PC-9 (cell line): Measurements from ENCODE around the gene KRTAP20-3. TPM values are rescaled to one million over a fixed set of nuclear protein-coding genes. Genes with fewer than 3 reads are reported as not detected.

Experiments
- BruUV-seq: library from RNA; stranded (reverse); fragments of 400-500 nt; replicated peaks from 2 replicates; lab custom pipeline; 2021; lab: Mats Ljungman, UMichigan
- CTCF ChIA-PET: fragments of 300-600 bp; sonication (Branson Sonifier 250); formaldehyde crosslinking; loops from one replicate; lab custom pipeline; 2022; ENCODE audit warnings: antibody characterized with exemption; lab: Charles Lee
- POLR2A ChIA-PET: fragments of 300-600 bp; sonication (Branson Sonifier 250); formaldehyde crosslinking; loops from one replicate; lab custom pipeline; 2022; ENCODE audit warnings: antibody characterized with exemption; ENCODE audit not compliant: unreplicated experiment; lab: Charles Lee
- DNase-seq, 2 experiments: peaks; one replicate each; pipeline versions ENCODE4 v3.0.0 to v3.0.0-alpha.2; 2015 to 2022; ENCODE audit warnings: mixed read lengths in 1 of 2
- H2AFZ ChIP-seq: fragments of 200-600 bp; sonication (generic); 2 replicates; pipeline ENCODE4 v1.8.1; 2017; ENCODE audit warnings: antibody characterized with exemption
- H3F3A ChIP-seq: fragments of 200-600 bp; sonication (generic); 2 replicates; pipeline ENCODE4 v1.8.1; 2017; ENCODE audit warnings: antibody characterized with exemption, mild to moderate bottlenecking, low read depth; ENCODE audit not compliant: insufficient read depth
- H3K27ac ChIP-seq: fragments of 200-600 bp; sonication (generic); 2 replicates; pipeline ENCODE4 v1.6.1; 2016; ENCODE audit warnings: mixed run types
- H3K27me3 ChIP-seq: fragments of 200-600 bp; sonication (generic); 2 replicates; pipeline ENCODE4 v1.6.1; 2016; ENCODE audit warnings: low read depth, mixed run types; ENCODE audit not compliant: insufficient read depth
- H3K36me3 ChIP-seq: fragments of 200-600 bp; sonication (generic); 2 replicates; pipeline ENCODE4 v1.6.1; 2016; ENCODE audit warnings: low read depth, mixed run types
- H3K4me1 ChIP-seq: fragments of 200-600 bp; sonication (generic); replicated peaks from 2 replicates; pipeline ENCODE4 v1.6.1; 2016; ENCODE audit warnings: mixed run types; ENCODE audit not compliant: insufficient read depth
- H3K4me2 ChIP-seq: fragments of 200-600 bp; sonication (generic); 2 replicates; pipeline ENCODE4 v1.6.1; 2017; ENCODE audit warnings: mixed run types
- H3K4me3 ChIP-seq: fragments of 200-600 bp; sonication (generic); 2 replicates; pipeline ENCODE4 v1.6.1; 2016; ENCODE audit warnings: mixed run types
- H3K79me2 ChIP-seq: fragments of 200-600 bp; sonication (generic); 2 replicates; pipeline ENCODE4 v1.6.1; 2017; ENCODE audit warnings: low read depth, mixed run types
- H3K9me2 ChIP-seq: fragments of 200-600 bp; sonication (generic); 2 replicates; pipeline ENCODE4 v1.8.1; 2017; ENCODE audit warnings: mild to moderate bottlenecking; ENCODE audit not compliant: insufficient read depth
- H3K9me3 ChIP-seq: fragments of 200-600 bp; sonication (generic); 2 replicates; pipeline ENCODE4 v1.8.1; 2016; ENCODE audit warnings: low read depth; ENCODE audit not compliant: insufficient read depth
- H4K20me1 ChIP-seq: fragments of 200-600 bp; sonication (generic); 2 replicates; pipeline ENCODE4 v1.8.1; 2017; ENCODE audit not compliant: insufficient read depth
- EZH2 ChIP-seq: fragments of 200-600 bp; sonication (generic); IDR thresholded peaks from 2 replicates; pipeline ENCODE4 v1.8.0; 2017; ENCODE audit warnings: antibody characterized with exemption, low read depth
- intact Hi-C: fragments of 100-400 bp; cut with micrococcal nuclease; formaldehyde crosslinking; loops from one replicate; pipeline ENCODE4 v1.10.0; 2022; ENCODE audit not compliant: unreplicated experiment
- total RNA-seq: library from RNA; stranded (reverse); gene quantifications from 2 replicates; pipeline ENCODE4 v1.2.3, GENCODE V29; 2021
- TF ChIP-seq, protein P1 (sequence below): fragments of 200-600 bp; sonication (generic); conservative IDR thresholded peaks from 2 replicates; pipeline ENCODE4 v1.6.1; 2017; ENCODE audit warnings: mixed run types, antibody characterized with exemption, mild to moderate bottlenecking, moderate library complexity

KRTAP20-3 gene
- total RNA-seq, 1 experiment from 2014 or later, result not detected

DNA sequence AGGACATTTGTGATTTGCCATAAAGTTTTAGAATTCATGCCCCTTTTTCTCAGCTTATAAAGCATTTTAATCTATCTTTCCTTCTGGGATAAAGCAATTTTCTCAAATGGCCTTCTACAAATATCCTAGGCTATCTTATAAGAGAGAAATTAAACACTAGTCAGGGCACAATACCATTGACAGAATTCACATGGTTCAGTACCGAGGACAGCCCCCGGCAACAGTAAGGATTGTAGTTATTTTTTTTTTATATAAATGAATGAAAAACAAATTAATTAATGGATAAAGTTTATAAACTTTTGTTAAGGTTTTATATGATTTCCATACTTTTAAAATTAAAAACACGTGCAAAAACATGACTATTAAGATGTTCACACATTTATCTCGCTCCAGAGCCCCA lies 14.6 kb upstream of the KRTAP20-3 start:
- Histone ChIP-seq H3K4me1 (no peaks in the 10 kb centered on the region), H3F3A (no peaks in the 10 kb centered on the region), H3K9me3 (no peaks in the 10 kb centered on the region), H3K27me3 (no peaks in the 10 kb centered on the region), H2AFZ (no peak overlapping the region), H3K4me2 (no peak overlapping the region), H3K4me3 (no peak overlapping the region), H4K20me1 (no peaks in the 10 kb centered on the region), H3K36me3 (no peaks in the 10 kb centered on the region), H3K27ac (no peak overlapping the region), H3K9me2 (no peaks in the 10 kb centered on the region), H3K79me2 (no peaks in the 10 kb centered on the region)
- DNase-seq, result no peak
- POLR2A ChIA-PET, result no interaction called here
- no TSS peak for BruUV-seq
- intact Hi-C loops, result no loop called here
- CTCF ChIA-PET, result no interaction called here
- no peak for TF ChIP-seq EZH2
- TF ChIP-seq, protein P1, sequence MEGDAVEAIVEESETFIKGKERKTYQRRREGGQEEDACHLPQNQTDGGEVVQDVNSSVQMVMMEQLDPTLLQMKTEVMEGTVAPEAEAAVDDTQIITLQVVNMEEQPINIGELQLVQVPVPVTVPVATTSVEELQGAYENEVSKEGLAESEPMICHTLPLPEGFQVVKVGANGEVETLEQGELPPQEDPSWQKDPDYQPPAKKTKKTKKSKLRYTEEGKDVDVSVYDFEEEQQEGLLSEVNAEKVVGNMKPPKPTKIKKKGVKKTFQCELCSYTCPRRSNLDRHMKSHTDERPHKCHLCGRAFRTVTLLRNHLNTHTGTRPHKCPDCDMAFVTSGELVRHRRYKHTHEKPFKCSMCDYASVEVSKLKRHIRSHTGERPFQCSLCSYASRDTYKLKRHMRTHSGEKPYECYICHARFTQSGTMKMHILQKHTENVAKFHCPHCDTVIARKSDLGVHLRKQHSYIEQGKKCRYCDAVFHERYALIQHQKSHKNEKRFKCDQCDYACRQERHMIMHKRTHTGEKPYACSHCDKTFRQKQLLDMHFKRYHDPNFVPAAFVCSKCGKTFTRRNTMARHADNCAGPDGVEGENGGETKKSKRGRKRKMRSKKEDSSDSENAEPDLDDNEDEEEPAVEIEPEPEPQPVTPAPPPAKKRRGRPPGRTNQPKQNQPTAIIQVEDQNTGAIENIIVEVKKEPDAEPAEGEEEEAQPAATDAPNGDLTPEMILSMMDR, result no peak

DNA sequence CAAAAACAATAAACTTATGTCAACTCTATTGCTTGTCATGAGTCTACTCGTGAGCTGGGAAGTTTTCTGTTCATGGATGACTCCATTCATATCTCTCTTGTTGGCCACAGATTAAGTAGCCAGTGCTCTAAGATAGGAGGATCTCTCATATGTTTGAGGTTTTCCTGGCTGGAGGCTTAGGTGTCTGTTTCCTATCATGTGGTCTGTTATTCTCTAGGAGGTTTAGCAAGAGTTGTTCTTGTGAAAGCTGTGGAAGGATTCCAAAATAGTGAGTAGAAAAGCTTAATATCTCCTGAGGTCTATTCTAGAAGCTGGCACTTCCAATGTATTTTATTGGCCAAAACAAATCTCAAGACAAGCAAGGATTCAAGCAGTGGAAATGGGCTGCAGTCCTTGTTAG lies 13.5 kb upstream of the KRTAP20-3 start:
- Histone ChIP-seq H4K20me1 (no peaks in the 10 kb centered on the region), H3K9me2 (no peaks in the 10 kb centered on the region), H3F3A (no peaks in the 10 kb centered on the region), H2AFZ (no peak overlapping the region), H3K4me2 (no peak overlapping the region), H3K36me3 (no peaks in the 10 kb centered on the region), H3K27me3 (no peaks in the 10 kb centered on the region), H3K4me1 (no peaks in the 10 kb centered on the region), H3K9me3 (no peaks in the 10 kb centered on the region), H3K4me3 (no peak overlapping the region), H3K27ac (no peak overlapping the region), H3K79me2 (no peaks in the 10 kb centered on the region)
- no peak for TF ChIP-seq EZH2
- TF ChIP-seq, protein P1, result no peak
- POLR2A ChIA-PET, result no interaction called here
- no peak for DNase-seq
- CTCF ChIA-PET, result no interaction called here
- intact Hi-C loops, result no loop called here
- BruUV-seq, result no TSS peak

DNA sequence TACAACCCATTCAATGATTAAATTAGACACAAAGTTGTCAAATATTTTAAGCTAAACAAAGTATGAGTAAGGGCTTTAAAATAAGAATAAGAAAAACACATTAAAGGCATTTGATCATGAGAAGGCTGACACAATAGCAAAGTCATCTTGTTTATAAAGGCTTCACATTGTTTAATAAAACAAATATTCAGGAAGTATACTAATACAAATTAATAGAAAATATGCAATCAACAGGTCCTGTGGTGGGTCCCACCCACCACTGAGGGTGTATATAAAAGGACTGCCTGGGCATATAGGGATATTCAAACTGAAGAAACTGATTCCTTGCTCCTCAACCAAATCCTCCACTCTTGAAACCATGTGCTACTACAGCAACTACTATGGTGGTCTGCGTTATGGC lies 7.8 kb upstream of the KRTAP20-3 start, which contains the start of gene KRTAP20-2:
Gene KRTAP20-2, plus strand, starts transcription at position 301 of the 400 bp plus-strand sequence. Its CDS starts 58 bp downstream, at position 359.
- DNase-seq, result no peak
- Histone ChIP-seq H3K9me3 (no peaks in the 10 kb centered on the region), H3K27me3 (no peaks in the 10 kb centered on the region), H3K79me2 (no peaks in the 10 kb centered on the region), H3K9me2 (no peaks in the 10 kb centered on the region), H4K20me1 (no peaks in the 10 kb centered on the region), H3K4me3 (no peak within 1 kb of the TSS), H2AFZ (no peak within 1 kb of the TSS), H3K4me1 (no peaks in the 10 kb centered on the region), H3K36me3 (no peaks in the 10 kb centered on the region), H3F3A (no peaks in the 10 kb centered on the region), H3K27ac (no peak within 1 kb of the TSS), H3K4me2 (no peak within 1 kb of the TSS)
- intact Hi-C loops, result no loop called here
- CTCF ChIA-PET, result no interaction called here
- POLR2A ChIA-PET, result no interaction called here
- TF ChIP-seq, protein P1, result no peak
- TF ChIP-seq EZH2, result no peak
- no TSS peak for BruUV-seq
